GM15510 (cell line): ENCODE data around the gene FARS2.

Experiments used
- POLR2A ChIP-seq: IDR thresholded peaks from 3 replicates; pipeline ENCODE4 v1.6.1; 2011; ENCODE audit warnings: borderline replicate concordance; ENCODE audit not compliant: insufficient read length; ENCODE audit errors: extremely low read depth

Gene FARS2

GRCh38 chr6:5605937-5606336 is 344.6 kb downstream of the FARS2 start:
- TF ChIP-seq POLR2A = no peak

GRCh38 chr6:5606546-5606945 is 345.2 kb downstream of the FARS2 start:
- no peak for TF ChIP-seq POLR2A

- TF ChIP-seq POLR2A = no peak
Measured at GRCh38 chr6:5610640-5611039, 349.3 kb downstream of the FARS2 start.

GRCh38 chr6:5617179-5617578 is 355.9 kb downstream of the FARS2 start:
- TF ChIP-seq POLR2A = no peak

GRCh38 chr6:5619249-5619648 is 357.9 kb downstream of the FARS2 start:
- no peak for TF ChIP-seq POLR2A

GRCh38 chr6:5622276-5623005 is 361.1 kb downstream of the FARS2 start:
- TF ChIP-seq POLR2A = no peak

GRCh38 chr6:5623769-5624168 is 362.5 kb downstream of the FARS2 start:
- TF ChIP-seq POLR2A = no peak

- TF ChIP-seq POLR2A = no peak
Measured at GRCh38 chr6:5624256-5624655, 362.9 kb downstream of the FARS2 start.

GRCh38 chr6:5626727-5627426 is 365.6 kb downstream of the FARS2 start:
- no peak for TF ChIP-seq POLR2A

GRCh38 chr6:5630636-5631035 is 369.3 kb downstream of the FARS2 start:
- no peak for TF ChIP-seq POLR2A

GRCh38 chr6:5632348-5632935 is 371.1 kb downstream of the FARS2 start:
- no peak for TF ChIP-seq POLR2A

- no peak for TF ChIP-seq POLR2A
Measured at GRCh38 chr6:5634525-5634924, 373.2 kb downstream of the FARS2 start.

GRCh38 chr6:5636210-5637030 is 375.1 kb downstream of the FARS2 start:
- TF ChIP-seq POLR2A = no peak

- TF ChIP-seq POLR2A = no peak
Measured at GRCh38 chr6:5637714-5638113, 376.4 kb downstream of the FARS2 start.

GRCh38 chr6:5638666-5639065 is 377.4 kb downstream of the FARS2 start:
- no peak for TF ChIP-seq POLR2A
